Esophagus muscularis mucosa (tissue), 4 donors: Measurements from ENCODE around the gene GNAZ. TPM values are rescaled to one million over a fixed set of nuclear protein-coding genes. Genes with fewer than 3 reads are reported as not detected.

Experiments
- DNase-seq: peaks from one replicate; pipeline ENCODE4 v3.0.0-alpha.2; 2017; ENCODE audit errors: extremely low spot score
- H3K27ac ChIP-seq, 4 donors: fragments of 200-600 bp; sonication (generic); replicated peaks in 1 of 4; 1 replicate in 3 of 4; 2 replicates in 1 of 4; pipeline ENCODE4 v1.5.1; 2016 to 2019; ENCODE audit warnings: mild to moderate bottlenecking in 1 of 4
- H3K27me3 ChIP-seq, 4 donors: fragments of 200-600 bp; sonication (generic); one replicate each; pipeline versions ENCODE4 v1.5.1 to v1.6.0; 2016 to 2019
- H3K36me3 ChIP-seq, 4 donors: fragments of 200-600 bp; sonication (generic); one replicate each; pipeline ENCODE4 v1.5.1; 2016 to 2019
- H3K4me1 ChIP-seq, 4 donors: fragments of 200-600 bp; sonication (generic); one replicate each; pipeline ENCODE4 v1.5.1; 2016 to 2019
- H3K4me3 ChIP-seq, 4 donors: fragments of 200-600 bp; sonication (generic); 1 replicate in 2 of 4; 2 replicates in 2 of 4; pipeline ENCODE4 v1.5.1; 2016 to 2019; ENCODE audit warnings: mild to moderate bottlenecking in 4 of 4, moderate library complexity in 1 of 4
- H3K9me3 ChIP-seq, 4 donors: fragments of 200-600 bp; sonication (generic); 1 replicate in 3 of 4; 2 replicates in 1 of 4; pipeline ENCODE4 v1.5.1; 2016 to 2019
- EP300 ChIP-seq: sonication (generic); formaldehyde crosslinking; IDR thresholded peaks from one replicate; pipeline ENCODE4 v1.6.1; 2017; ENCODE audit warnings: antibody characterized with exemption
- POLR2A ChIP-seq: fragments of 450-650 bp; IDR thresholded peaks from one replicate; pipeline ENCODE4 v1.6.1; 2017; ENCODE audit warnings: antibody characterized with exemption, moderate library complexity, mild to moderate bottlenecking, low read depth
- POLR2AphosphoS5 ChIP-seq, 2 donors: sonication (generic); formaldehyde crosslinking; IDR thresholded peaks; one replicate each; pipeline ENCODE4 v1.6.1; 2017; ENCODE audit warnings: antibody characterized with exemption in 2 of 2
- WGBS: methylation state at CpG from one replicate; pipeline ENCODE4 v1.1.5; 2018; 5-methylcytosine and 5-hydroxymethylcytosine counted together
- intact Hi-C: fragments of 100-400 bp; cut with DNase I; formaldehyde crosslinking; loops from one replicate; pipeline ENCODE4 v1.15.1; 2023
- total RNA-seq, 4 donors: library from RNA; depleted of rRNA; stranded (reverse); fragments of >200 nt; gene quantifications; one replicate each; pipeline versions ENCODE4 v1.1.0 to v1.2.1, GENCODE V29; 2016
- TF ChIP-seq, protein P1 (sequence below), 3 experiments: fragments of 200-600 bp in 2 of 3; fragments of 450-650 bp in 1 of 3; sonication (generic) in 2 of 3; IDR thresholded peaks; one replicate each; pipeline ENCODE4 v1.5.1; 2017 to 2019; ENCODE audit warnings: antibody characterized with exemption in 3 of 3, mild to moderate bottlenecking in 2 of 3, moderate library complexity in 1 of 3

The GNAZ gene
- total RNA-seq, 4 donors from 2014 or later, result 51.7 to 79.5 (median 64.6) TPM

DNA sequence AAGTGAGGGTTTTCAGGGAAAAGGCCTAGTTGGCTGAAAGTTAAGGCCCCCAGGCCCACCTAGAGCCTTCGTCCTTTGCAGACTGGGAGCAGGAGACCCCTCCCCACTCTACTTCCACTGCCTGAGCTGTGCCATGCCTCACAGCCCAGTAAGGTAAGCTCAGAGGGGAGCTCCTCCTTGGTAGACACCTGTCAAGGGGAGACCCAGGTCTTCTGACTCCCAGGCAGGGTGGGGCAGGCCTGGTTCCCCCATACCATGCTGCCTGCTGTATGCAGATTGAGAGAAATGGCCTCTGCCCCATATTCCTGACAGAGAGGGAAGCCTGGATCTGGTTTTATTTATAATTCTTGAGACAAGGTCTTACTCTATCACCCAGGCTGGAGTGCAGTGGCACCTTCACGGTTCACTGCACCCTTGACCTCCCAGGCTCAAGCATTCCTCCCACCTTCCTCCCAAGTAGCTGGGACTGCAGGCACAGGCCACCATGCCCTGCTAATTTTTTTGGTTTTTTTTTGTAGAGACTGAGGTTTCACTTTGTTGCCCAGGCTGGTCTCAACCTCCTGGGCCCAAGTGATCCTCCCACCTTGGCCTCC lies 75.7 kb downstream of the GNAZ start:
- Histone ChIP-seq H3K27me3 (no peaks in the 10 kb centered on the region), H3K36me3 (peaks cover 0 to 21% (median 6%) of the 10 kb centered on the region in 4 donors), H3K4me3 (peak overlapping the region; percentile 51 to 67 (median 58)), H3K4me1 (peaks cover 25 to 58% (median 52%) of the 10 kb centered on the region in 4 donors), H3K9me3 (no peaks in the 10 kb centered on the region), H3K27ac (peak overlapping the region; percentile 68 to 87 (median 78))
- DNase-seq, result no peak
- intact Hi-C loops, result no loop called here
- TF ChIP-seq POLR2A (no peak), EP300 (no peak), POLR2AphosphoS5 (IDR thresholded peaks at IDR 0.05) (no peak)
- 79% methylated on average over 2 of the region's 2 CpGs for WGBS

DNA sequence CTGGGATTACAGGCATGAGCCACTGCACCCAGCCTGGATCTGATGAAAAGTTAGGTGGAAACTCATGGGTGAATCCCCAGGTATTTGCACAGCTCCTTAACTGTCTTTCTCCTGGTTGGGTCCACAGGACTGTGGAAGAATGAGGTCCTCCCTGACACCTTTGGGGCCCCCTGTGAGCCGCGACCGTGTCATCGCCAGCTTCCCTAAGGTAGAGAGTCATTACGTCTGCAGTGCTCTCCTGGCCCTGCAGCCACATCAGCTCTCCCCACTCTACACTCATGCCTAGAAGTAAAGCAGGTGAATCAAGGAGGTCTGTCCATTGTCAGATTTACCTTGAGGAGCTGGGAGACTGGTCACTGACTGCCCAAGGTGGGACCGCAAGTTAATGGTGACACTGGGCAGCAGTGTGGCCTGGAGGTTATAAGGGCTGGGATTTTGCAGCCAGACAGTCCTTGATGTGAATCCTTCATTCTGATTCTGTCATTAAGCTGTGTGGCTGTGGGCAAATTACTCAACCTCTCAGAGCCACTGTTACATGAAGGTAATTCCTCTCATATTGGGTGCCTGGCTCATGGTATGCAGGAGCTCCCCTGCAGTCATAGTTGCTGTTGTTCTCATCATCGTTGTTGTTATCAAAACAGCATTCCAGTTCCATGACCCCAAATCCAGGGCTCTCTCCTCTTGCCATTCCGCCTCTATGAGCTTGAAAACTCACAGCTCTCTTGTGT lies 76.3 kb downstream of the GNAZ start:
- Histone ChIP-seq H3K36me3 (peaks cover 0 to 28% (median 10%) of the 10 kb centered on the region in 4 donors), H3K27me3 (no peaks in the 10 kb centered on the region), H3K9me3 (no peaks in the 10 kb centered on the region), H3K4me3 (no peak overlapping the region), H3K27ac (peak overlapping the region in 3 of 4 donors; percentile 68 to 87 (median 85)), H3K4me1 (peaks cover 22 to 54% (median 48%) of the 10 kb centered on the region in 4 donors)
- 87% methylated on average over 7 of the region's 8 CpGs for WGBS
- no peak for DNase-seq
- TF ChIP-seq, protein P1, sequence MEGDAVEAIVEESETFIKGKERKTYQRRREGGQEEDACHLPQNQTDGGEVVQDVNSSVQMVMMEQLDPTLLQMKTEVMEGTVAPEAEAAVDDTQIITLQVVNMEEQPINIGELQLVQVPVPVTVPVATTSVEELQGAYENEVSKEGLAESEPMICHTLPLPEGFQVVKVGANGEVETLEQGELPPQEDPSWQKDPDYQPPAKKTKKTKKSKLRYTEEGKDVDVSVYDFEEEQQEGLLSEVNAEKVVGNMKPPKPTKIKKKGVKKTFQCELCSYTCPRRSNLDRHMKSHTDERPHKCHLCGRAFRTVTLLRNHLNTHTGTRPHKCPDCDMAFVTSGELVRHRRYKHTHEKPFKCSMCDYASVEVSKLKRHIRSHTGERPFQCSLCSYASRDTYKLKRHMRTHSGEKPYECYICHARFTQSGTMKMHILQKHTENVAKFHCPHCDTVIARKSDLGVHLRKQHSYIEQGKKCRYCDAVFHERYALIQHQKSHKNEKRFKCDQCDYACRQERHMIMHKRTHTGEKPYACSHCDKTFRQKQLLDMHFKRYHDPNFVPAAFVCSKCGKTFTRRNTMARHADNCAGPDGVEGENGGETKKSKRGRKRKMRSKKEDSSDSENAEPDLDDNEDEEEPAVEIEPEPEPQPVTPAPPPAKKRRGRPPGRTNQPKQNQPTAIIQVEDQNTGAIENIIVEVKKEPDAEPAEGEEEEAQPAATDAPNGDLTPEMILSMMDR (IDR thresholded peaks at IDR 0.05), result no peak
- TF ChIP-seq POLR2A (no peak), POLR2AphosphoS5 (IDR thresholded peaks at IDR 0.05) (no peak), EP300 (no peak)
- intact Hi-C loops, result no loop called here

DNA sequence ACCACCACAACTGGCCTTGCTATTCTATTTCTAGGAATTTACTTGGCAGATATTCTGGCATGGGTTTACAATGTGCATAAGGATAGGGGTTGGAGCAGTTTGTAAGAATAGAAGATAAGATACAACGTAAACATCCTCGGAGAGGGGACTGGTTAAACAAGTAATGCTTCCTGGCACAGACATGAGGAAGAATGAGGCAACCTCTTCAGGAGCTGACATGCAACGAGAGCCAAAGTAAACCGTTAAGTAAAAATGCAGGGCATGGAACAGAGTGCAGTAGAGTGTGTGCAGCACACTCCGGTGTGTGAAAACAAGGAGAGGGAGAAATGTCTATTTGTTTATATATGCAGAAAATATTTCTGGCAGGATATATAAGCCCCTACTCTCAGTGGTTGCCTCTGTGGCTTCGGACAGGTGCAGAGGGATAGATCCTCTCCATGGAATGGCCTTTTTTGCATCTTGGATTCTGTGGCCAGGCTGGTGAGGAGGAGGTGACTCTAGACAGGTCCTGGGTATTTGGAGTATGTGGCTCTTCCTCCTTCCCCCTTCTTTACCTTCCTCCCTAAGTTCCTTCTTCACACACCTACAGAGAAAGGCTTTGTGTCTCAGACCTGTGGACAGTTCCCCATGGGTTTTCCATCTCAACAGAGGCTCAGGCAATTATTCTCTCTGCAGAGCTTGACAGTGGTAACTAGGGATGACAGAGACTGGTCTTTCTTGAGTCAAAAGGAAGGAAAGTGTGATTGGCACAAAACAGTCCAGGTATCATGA lies 77.5 kb downstream of the GNAZ start:
- Histone ChIP-seq H3K9me3 (no peaks in the 10 kb centered on the region), H3K36me3 (peaks cover 0 to 39% (median 16%) of the 10 kb centered on the region in 4 donors), H3K27ac (peak overlapping the region in 3 of 4 donors; percentile 52 to 87 (median 53)), H3K4me1 (peaks cover 12 to 42% (median 38%) of the 10 kb centered on the region in 4 donors), H3K27me3 (no peaks in the 10 kb centered on the region), H3K4me3 (no peak overlapping the region)
- intact Hi-C loops, result no loop called here
- 22% methylated on average over 6 of the region's 6 CpGs for WGBS
- TF ChIP-seq POLR2AphosphoS5 (IDR thresholded peaks at IDR 0.05), result peak in 1 of 2 donors; percentile 27
- TF ChIP-seq POLR2A, result no peak
- no peak for TF ChIP-seq EP300
- TF ChIP-seq, protein P1 (IDR thresholded peaks at IDR 0.05), result no peak
- no peak for DNase-seq

DNA sequence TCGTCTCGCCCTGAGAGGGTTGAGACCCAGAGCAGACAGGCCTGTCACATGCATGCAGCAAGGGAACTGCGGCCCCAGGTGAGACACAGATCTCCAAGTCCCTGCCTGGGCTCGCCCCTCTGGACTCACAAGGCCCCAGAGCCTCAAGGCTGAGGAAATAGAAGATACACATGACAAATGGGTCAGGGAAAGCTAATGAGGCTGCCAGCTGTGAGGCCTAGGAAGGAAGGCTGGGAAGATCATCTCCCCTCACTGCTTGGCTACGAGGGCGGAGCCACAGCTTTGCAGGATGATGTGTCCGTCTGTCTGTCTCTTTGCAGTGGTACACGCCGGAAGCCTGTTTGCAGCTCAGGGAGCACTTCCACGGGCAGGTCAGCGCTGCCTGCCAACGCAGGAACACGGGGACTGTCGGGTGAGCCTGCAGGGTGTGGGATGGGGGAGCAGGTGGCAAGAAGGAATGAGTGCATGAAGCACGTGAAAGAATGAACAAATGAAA lies 79.5 kb downstream of the GNAZ start:
- TF ChIP-seq POLR2A, result no peak
- TF ChIP-seq POLR2AphosphoS5 (IDR thresholded peaks at IDR 0.05), result no peak
- TF ChIP-seq, protein P1 (IDR thresholded peaks at IDR 0.05), result no peak
- TF ChIP-seq EP300, result no peak
- Histone ChIP-seq H3K36me3 (peaks cover 0 to 59% (median 21%) of the 10 kb centered on the region in 4 donors), H3K4me3 (no peak overlapping the region), H3K4me1 (peaks cover 10 to 35% (median 31%) of the 10 kb centered on the region in 4 donors), H3K9me3 (no peaks in the 10 kb centered on the region), H3K27me3 (no peaks in the 10 kb centered on the region), H3K27ac (no peak overlapping the region)
- DNase-seq, result no peak
- intact Hi-C loops, result no loop called here
- 80% methylated on average over 15 of the region's 15 CpGs for WGBS
